ENCODE data around the gene HLF. TPM values are rescaled to one million over a fixed set of nuclear protein-coding genes. Genes with fewer than 3 reads are reported as not detected.

HLF gene
- total RNA-seq, 3 donors from 2014 or later = 11.8 to 21.4 (median 13.4) TPM

DNA sequence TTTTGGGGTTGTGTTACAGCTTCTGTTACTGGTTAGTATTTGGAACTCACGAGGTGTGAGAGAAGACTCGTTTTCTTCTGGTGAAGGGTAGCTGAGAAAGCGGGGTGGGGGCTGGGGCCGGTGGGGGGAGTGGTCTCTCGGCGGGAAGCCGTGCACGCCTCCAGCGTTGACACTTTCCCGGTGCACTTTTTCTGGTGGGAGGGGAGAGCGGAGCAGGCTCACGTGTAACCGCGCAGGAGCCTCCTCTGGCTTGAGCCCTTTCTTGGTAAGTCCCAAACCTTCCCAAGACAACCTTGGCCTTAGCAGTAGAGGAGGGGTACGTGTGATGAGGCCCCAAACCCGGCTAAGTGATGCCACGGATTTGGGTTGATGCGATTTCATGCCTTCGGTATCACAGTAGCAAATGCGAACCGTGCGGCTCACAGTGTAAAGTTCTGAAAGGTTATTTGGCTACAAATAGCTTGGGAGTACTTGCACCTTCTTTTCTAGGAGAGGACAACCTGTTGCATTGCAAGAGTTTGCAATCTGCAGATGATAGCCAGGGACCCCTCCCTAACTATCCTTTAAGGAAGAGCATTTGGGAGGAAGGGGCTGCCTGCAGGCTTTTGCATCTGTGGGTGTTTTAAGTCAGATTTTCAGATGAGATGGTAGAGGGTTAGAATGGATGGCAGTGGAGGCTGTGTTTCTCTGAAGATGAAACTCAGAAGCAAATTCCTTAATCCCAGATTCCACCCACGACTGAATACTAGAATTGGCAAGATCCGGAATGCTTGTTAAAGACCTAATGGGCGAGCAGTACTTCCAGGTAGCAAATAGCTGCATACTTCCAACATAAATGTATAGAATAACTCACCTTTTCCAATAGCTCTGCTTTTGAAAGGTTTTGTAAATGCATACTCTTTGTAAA lies 1.5 kb downstream of the HLF start:
- no peaks in the 10 kb centered on the region for H3K9me3 ChIP-seq
- peak overlapping the region; percentile 87 to 93 for H3K27ac ChIP-seq
- no peaks in the 10 kb centered on the region for H3K36me3 ChIP-seq
- TF ChIP-seq POLR2AphosphoS5 (IDR thresholded peaks at IDR 0.05) = no peak
- TF ChIP-seq, protein P1, sequence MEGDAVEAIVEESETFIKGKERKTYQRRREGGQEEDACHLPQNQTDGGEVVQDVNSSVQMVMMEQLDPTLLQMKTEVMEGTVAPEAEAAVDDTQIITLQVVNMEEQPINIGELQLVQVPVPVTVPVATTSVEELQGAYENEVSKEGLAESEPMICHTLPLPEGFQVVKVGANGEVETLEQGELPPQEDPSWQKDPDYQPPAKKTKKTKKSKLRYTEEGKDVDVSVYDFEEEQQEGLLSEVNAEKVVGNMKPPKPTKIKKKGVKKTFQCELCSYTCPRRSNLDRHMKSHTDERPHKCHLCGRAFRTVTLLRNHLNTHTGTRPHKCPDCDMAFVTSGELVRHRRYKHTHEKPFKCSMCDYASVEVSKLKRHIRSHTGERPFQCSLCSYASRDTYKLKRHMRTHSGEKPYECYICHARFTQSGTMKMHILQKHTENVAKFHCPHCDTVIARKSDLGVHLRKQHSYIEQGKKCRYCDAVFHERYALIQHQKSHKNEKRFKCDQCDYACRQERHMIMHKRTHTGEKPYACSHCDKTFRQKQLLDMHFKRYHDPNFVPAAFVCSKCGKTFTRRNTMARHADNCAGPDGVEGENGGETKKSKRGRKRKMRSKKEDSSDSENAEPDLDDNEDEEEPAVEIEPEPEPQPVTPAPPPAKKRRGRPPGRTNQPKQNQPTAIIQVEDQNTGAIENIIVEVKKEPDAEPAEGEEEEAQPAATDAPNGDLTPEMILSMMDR (IDR thresholded peaks at IDR 0.05) = no peak
- no peak for TF ChIP-seq POLR2A (IDR thresholded peaks at IDR 0.05)
- peak overlapping the region; percentile 54 to 87 (median 58) for H3K4me3 ChIP-seq
- intact Hi-C loops (cut with DNase I; ENCODE audit: low total_unique reads) = no loop called here
- no peaks in the 10 kb centered on the region for H3K27me3 ChIP-seq
- DNase-seq (ENCODE audit: low spot score in 2 of 2) = no peak
- H3K4me1 ChIP-seq = no peaks in the 10 kb centered on the region

DNA sequence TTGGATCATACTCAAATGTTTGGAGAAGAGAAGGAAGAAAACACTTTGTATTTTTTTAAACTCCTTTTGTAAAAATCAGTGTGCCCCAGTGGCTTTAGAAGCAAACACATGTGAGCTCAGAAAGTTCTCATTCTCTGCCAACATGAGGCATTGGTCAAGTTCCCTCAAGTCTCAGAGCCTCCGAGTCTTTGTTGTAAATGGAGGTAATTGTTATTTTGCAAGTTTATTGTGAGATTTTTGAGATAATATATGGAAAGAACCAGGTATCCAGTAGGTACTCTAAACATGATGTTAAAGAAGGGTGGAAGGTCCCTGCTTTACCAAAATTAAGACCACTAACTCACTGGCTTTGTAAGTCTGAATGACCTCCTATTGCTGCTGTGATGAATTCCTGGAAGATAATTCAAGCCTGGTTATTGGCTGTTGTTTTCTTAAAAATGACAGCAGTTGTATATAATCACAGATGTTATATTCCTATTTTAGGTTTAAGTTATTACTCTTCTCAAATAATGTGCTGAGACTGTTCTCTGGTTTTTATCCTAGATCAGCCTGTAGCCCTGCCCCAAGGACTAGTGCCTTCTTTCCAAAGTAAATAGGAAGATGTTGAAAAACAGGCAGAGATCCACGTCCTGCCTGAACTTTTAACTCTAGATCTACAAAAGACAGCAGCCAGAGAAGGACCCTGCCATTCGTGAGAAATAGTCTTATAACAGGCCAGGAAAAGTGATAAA lies 2.4 kb downstream of the HLF start:
- Histone ChIP-seq H3K4me3 (peak overlapping the region in 2 of 3 donors; percentile 58 to 87), H3K27me3 (no peaks in the 10 kb centered on the region), H3K27ac (peak overlapping the region; percentile 70 to 93), H3K4me1 (no peaks in the 10 kb centered on the region), H3K36me3 (no peaks in the 10 kb centered on the region), H3K9me3 (no peaks in the 10 kb centered on the region)
- no peak for DNase-seq (ENCODE audit: low spot score in 2 of 2)
- TF ChIP-seq POLR2A (IDR thresholded peaks at IDR 0.05) (no peak), POLR2AphosphoS5 (IDR thresholded peaks at IDR 0.05) (no peak)
- TF ChIP-seq, protein P1 (IDR thresholded peaks at IDR 0.05) = no peak
- intact Hi-C loops (cut with DNase I; ENCODE audit: low total_unique reads) = no loop called here

DNA sequence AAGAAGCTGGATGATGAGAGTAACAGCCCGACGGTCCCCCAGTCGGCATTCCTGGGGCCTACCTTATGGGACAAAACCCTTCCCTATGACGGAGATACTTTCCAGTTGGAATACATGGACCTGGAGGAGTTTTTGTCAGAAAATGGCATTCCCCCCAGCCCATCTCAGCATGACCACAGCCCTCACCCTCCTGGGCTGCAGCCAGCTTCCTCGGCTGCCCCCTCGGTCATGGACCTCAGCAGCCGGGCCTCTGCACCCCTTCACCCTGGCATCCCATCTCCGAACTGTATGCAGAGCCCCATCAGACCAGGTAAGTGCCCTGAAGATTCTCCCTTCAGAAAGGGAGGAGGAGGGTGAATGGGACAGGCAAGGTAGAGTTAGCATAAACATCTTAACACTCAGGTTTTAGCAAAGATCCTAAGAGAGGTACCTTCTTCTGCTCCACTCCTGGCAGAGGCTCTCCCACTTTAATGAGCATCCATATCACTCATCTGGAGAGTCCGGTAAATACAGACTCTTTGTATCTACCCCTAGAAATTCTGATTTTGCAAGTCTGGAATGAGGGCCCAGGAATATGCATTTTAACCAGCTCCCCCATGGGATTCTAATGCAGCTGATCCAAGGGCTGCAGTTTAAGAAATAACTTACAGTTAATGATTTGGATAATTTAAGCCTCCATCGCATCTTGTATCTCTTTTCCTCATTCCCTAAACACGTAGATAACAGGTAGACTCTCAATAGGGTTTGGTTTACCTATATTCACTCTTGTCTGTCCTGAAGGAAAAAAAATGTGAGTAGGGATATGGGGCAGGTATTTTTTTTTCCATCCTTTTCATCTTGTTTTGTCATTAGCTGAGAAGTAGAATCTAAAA lies 3.3 kb downstream of the HLF start:
- TF ChIP-seq, protein P1 (IDR thresholded peaks at IDR 0.05) = no peak
- no peak for TF ChIP-seq POLR2A (IDR thresholded peaks at IDR 0.05)
- no peak for TF ChIP-seq POLR2AphosphoS5 (IDR thresholded peaks at IDR 0.05)
- no peak for DNase-seq (ENCODE audit: low spot score in 2 of 2)
- Histone ChIP-seq H3K4me1 (peaks cover 0 to under 1% of the 10 kb centered on the region in 2 donors), H3K36me3 (no peaks in the 10 kb centered on the region), H3K4me3 (peak overlapping the region; percentile 18 to 87 (median 58)), H3K27ac (peak overlapping the region; percentile 70 to 93), H3K27me3 (no peaks in the 10 kb centered on the region), H3K9me3 (no peaks in the 10 kb centered on the region)
- intact Hi-C loops (cut with DNase I; ENCODE audit: low total_unique reads) = no loop called here

DNA sequence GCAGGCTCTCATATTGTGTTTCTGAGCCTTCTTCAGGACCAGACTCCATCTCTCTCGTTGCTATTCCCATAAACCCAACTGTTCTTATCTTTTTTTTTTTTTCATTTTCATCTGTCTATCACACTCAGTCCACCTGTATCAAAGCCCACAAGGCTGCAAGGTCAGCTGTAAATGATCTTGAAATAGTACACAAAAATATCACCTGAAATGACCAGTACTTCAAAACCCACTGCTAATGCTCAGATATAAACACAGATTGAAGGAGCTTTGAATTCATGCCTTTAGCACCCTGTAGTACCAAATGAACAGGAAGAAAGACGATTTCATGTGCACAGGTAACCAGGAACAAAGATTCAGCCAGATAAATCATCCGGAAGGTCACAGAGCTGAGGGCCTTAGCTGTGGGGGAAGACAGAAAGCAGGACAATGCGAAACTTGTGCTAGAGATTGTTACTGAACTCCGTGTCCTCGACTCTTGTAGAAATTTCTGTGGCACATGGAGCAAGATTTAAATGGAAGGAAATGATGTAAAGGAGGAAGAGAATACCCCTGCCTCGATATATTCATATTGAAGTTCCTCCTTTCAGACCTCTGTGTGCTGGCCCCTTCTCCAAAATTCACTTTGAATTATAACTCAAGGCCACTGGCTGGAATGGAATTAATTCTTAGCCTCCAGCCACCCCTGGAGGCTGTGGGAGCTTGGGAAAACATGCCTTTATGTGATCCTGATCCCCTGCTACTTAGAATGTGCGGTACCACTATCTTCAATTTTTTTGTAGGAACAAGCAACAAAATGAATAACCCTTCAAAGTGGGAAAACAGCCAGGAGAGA lies 4.1 kb downstream of the HLF start:
- Histone ChIP-seq H3K4me3 (peak overlapping the region in 2 of 3 donors; percentile 33 to 58), H3K9me3 (no peaks in the 10 kb centered on the region), H3K27me3 (no peaks in the 10 kb centered on the region), H3K4me1 (peaks cover 0 to 5% of the 10 kb centered on the region in 2 donors), H3K27ac (peak overlapping the region; percentile 59 to 70), H3K36me3 (no peaks in the 10 kb centered on the region)
- DNase-seq (ENCODE audit: low spot score in 2 of 2) = no peak
- intact Hi-C loops (cut with DNase I; ENCODE audit: low total_unique reads) = no loop called here
- TF ChIP-seq, protein P1 (IDR thresholded peaks at IDR 0.05) = no peak
- TF ChIP-seq POLR2AphosphoS5 (IDR thresholded peaks at IDR 0.05) = no peak
- TF ChIP-seq POLR2A (IDR thresholded peaks at IDR 0.05) = no peak
